ENCODE results near the gene NVL.

NVL gene

DNA sequence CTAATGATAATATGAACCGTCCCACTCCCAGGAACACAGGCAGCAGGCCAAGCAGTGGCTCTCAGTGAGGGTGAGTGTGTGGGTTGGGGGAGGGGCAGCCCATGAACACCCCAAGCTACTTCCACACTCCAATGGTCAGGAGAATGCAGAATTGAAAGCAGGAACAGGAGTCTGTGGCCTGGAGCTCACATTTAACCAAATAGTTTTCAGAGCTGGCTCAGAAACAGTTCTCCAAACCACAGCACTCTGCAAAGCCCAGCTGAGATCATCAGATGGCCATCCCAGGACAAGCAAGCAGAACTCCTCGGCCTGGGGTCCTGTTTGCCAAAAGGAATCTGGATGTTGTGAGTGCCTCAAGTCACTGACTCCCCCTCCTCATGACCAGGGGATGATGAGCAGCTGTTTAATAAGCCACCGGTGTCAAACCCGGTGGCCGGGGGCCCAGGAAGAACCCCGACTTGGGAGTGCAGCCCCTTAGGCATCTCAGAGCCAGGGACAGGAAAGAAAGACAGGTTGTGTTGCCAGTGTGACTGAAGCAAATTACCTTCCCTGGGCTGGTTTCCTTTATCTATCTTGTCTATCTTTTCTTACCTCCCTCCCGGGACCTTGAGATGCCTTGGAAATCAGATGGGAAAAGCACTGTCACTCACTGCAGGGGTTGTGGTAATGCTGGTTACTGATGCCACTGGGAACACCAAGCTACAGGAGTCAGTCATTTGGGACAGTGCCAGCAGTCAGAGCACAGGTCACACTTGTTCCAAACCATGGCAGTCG, 126.5 kb downstream of the NVL start:
- ChIA-PET POLR2A (ENCODE audit: low non-redundant PET) (no interaction called here), CTCF (no interaction called here)
- TF ChIP-seq, protein P1, sequence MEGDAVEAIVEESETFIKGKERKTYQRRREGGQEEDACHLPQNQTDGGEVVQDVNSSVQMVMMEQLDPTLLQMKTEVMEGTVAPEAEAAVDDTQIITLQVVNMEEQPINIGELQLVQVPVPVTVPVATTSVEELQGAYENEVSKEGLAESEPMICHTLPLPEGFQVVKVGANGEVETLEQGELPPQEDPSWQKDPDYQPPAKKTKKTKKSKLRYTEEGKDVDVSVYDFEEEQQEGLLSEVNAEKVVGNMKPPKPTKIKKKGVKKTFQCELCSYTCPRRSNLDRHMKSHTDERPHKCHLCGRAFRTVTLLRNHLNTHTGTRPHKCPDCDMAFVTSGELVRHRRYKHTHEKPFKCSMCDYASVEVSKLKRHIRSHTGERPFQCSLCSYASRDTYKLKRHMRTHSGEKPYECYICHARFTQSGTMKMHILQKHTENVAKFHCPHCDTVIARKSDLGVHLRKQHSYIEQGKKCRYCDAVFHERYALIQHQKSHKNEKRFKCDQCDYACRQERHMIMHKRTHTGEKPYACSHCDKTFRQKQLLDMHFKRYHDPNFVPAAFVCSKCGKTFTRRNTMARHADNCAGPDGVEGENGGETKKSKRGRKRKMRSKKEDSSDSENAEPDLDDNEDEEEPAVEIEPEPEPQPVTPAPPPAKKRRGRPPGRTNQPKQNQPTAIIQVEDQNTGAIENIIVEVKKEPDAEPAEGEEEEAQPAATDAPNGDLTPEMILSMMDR (conservative IDR thresholded peaks at IDR 0.05; ENCODE audit: low read depth): no peak
- H3K27ac ChIP-seq: no peak overlapping the region
- DNase-seq (ENCODE audit: low spot score): no peak

DNA sequence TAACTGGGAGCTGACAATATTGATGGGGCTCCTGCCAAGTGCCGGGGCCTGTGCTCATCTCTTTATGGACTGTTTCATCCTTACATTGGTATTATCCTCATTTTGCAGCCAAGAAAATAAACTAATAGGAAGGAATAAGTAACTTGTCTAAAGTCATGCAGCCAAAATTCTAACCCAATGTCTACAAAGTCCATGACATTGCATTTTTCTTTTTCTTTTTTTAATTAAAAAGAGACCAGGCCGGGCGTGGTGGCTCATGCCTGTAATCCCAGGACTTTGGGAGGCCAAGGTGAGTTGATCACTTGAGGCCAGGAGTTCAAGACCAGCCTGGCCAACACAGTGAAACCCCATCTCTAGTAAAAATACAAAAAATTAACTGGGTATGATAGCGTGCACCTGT, 128.1 kb downstream of the NVL start:
- ChIA-PET CTCF (no interaction called here), POLR2A (ENCODE audit: low non-redundant PET) (no interaction called here)
- no peak for DNase-seq (ENCODE audit: low spot score)
- H3K27ac ChIP-seq: no peak overlapping the region
- TF ChIP-seq, protein P1 (conservative IDR thresholded peaks at IDR 0.05; ENCODE audit: low read depth): no peak

DNA sequence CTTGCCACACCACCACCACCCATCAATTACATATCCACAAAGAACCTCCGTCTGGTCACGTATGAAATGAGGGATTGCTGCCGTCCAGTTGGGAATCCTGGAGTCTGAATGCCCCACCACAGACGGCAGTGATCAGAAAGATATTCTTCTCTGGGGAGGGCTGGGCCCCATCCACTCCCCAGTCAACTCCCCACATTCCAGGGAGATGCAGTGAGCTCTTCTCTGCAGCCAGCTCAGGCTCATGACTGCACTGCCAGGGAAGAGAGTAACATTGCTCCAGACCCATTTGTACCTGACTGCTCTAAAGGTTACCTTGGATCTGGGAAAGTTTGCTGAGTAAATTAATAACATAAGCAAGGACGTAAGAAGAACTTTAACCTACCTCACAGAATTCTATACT, 128.6 kb downstream of the NVL start:
- POLR2A ChIA-PET (ENCODE audit: low non-redundant PET): no interaction called here
- TF ChIP-seq, protein P1 (conservative IDR thresholded peaks at IDR 0.05; ENCODE audit: low read depth): no peak
- no peak for DNase-seq (ENCODE audit: low spot score)
- H3K27ac ChIP-seq: no peak overlapping the region
- CTCF ChIA-PET: no interaction called here

DNA sequence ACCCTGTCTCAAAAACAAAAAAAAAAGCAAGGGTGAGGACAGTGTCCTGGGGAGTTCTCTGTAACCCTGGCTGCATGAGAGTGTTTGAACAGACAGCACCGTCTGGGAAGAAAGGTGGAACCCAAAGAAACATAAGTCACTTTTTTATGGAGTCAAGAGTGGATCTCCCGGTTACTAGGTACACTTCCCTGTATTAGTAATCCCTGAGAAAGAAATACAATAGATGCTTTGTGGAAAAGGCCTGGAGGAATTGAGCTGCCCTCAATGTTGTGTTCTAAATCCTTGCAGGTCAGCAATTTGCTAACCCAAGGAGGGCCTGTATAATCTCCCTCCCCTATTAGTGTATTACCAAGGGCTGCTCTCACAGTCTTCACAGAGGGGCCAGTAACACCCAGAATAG, 130.3 kb downstream of the NVL start:
- TF ChIP-seq, protein P1 (conservative IDR thresholded peaks at IDR 0.05; ENCODE audit: low read depth): no peak
- no peak overlapping the region for H3K27ac ChIP-seq
- ChIA-PET CTCF (interaction anchor here (0.5 kb wide), 1 partner anchor 48 kb away, joined by 4 read pairs; no protein-coding TSS in a partner anchor), POLR2A (ENCODE audit: low non-redundant PET) (no interaction called here)
- DNase-seq (ENCODE audit: low spot score): no peak

DNA sequence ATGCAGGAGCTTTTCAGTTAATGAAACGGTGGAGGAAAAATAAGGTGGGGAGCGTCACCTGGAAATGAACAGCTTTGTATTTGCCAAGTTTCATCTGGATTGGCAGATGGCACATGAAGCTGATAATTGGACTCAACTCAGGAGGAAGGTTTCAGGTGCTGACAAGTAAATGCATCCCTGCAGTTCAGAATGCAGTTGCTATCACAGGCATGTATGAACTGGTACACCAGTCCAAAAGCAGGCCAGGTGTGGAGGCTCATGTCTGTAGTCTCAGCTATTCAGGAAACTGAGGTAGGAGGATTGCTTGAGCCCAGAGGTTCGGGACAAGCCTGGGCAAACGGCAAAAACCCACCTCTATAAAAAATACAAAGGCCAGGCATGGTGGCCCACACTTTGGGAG, 131.4 kb downstream of the NVL start:
- H3K27ac ChIP-seq: peak overlapping the region; percentile 67
- no peak for DNase-seq (ENCODE audit: low spot score)
- TF ChIP-seq, protein P1 (conservative IDR thresholded peaks at IDR 0.05; ENCODE audit: low read depth): no peak
- ChIA-PET CTCF (interaction anchor here (0.7 kb wide), 1 partner anchor 1648 kb away, joined by 6 read pairs; no protein-coding TSS in a partner anchor), POLR2A (ENCODE audit: low non-redundant PET) (interaction anchor here (0.7 kb wide), 1 partner anchor 11 kb away, joined by 7 read pairs; no protein-coding TSS in a partner anchor)

DNA sequence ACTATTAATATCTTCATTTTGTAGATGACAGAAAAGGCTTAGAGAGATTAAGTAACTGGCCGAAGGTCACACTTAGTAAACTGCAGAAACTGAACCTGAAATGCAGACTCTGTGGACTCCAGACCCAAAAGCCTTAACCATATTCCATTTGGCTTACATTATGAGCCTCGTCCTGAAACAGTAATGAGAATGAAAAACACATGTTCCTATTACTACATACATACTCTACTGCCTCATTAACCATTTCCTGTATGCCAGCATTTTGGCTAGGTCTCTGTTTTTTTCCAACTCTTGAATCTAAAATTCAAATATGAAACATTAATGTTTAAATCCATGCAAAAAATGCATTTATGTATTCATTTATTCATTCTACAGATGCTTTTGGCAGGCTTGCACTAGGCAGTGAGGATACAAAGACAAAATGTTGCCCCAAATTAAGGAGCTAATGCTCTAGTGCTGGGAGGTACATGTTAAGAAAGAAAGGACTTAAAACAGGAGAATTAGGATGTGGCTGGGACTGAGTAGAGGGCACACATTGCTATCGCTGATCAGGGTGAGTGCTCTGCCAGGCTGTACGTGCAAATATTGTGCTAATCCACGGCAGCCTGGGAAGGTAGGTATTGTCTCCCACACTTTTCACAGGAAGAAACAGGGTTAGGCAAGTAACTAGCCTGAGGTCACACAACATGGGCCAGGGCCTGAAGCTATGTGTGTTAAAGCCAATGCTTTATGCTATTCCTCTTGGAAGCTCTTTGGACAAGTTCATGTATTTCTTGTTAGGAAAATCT, 133.0 kb downstream of the NVL start:
- TF ChIP-seq, protein P1 (conservative IDR thresholded peaks at IDR 0.05; ENCODE audit: low read depth): no peak
- ChIA-PET CTCF (interaction anchor here (0.6 kb wide), 1 partner anchor 16 kb away, joined by 3 read pairs; no protein-coding TSS in a partner anchor), POLR2A (ENCODE audit: low non-redundant PET) (no interaction called here)
- DNase-seq (ENCODE audit: low spot score): no peak
- no peak overlapping the region for H3K27ac ChIP-seq

All from RWPE1 (cell line).